ENCODE results near the gene SZT2.

DNA sequence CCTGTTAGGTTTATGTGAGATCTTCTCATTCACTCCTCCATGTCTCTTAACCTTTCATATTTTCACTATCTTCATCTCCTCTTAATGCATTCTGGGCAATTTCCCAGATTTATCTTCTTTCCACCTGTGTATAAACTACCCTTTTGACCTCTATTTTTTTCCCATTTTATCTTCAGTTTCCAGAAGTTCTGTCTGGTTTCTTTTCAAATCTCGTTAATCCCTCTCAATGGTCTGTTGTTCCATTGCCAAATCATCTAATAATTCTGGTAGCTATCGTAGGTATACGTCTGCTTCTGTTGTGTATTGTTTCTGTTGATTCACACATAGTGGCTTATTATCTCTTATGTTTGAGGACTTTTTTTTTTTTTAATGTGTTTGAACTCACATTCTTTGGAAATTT lies 89.7 kb downstream of the SZT2 start:
- TF ChIP-seq POLR2A (IDR thresholded peaks at IDR 0.05), result no peak
- TF ChIP-seq CTCF (IDR thresholded peaks at IDR 0.05), result no peak

All from right lobe of liver (tissue), 4 donors.